Transverse colon (tissue), 4 donors: ENCODE measurements around the gene DPP9. TPM values are rescaled to one million over a fixed set of nuclear protein-coding genes. Genes with fewer than 3 reads are reported as not detected.

Experiments used
- DNase-seq: peaks from one replicate; pipeline ENCODE4 v3.0.0-alpha.2; 2019
- H3K27ac ChIP-seq, 4 donors: fragments of 200-600 bp; sonication (generic); 2 replicates each; pipeline ENCODE4 v1.5.1; 2016 to 2018; ENCODE audit warnings: inconsistent platforms in 4 of 4
- H3K27me3 ChIP-seq: fragments of 200-600 bp; sonication (generic); 2 replicates; pipeline ENCODE4 v1.5.1; 2017; ENCODE audit warnings: inconsistent platforms
- H3K36me3 ChIP-seq, 4 donors: fragments of 200-600 bp; sonication (generic); 2 replicates each; pipeline ENCODE4 v1.5.1; 2017 to 2019; ENCODE audit warnings: inconsistent platforms in 4 of 4
- H3K4me1 ChIP-seq, 4 donors: fragments of 200-600 bp; sonication (generic); 2 replicates each; pipeline ENCODE4 v1.5.1; 2017 to 2020; ENCODE audit warnings: inconsistent platforms in 4 of 4
- H3K4me3 ChIP-seq, 4 donors: fragments of 200-600 bp; sonication (generic); 1 replicate in 1 of 4; 2 replicates in 3 of 4; pipeline versions ENCODE4 v1.5.1 to v1.6.1; 2017 to 2019; ENCODE audit warnings: inconsistent platforms in 4 of 4
- H3K9me3 ChIP-seq, 2 donors: fragments of 200-600 bp; sonication (generic); 2 replicates each; pipeline ENCODE4 v1.5.1; 2017 to 2019; ENCODE audit warnings: inconsistent platforms in 2 of 2
- EP300 ChIP-seq: sonication (generic); formaldehyde crosslinking; IDR thresholded peaks from one replicate; pipeline ENCODE4 v1.6.1; 2017; ENCODE audit warnings: antibody characterized with exemption, low read depth
- POLR2A ChIP-seq: fragments of 450-650 bp; IDR thresholded peaks from one replicate; pipeline ENCODE4 v1.6.1; 2016; ENCODE audit warnings: antibody characterized with exemption, mild to moderate bottlenecking, moderate library complexity
- POLR2AphosphoS5 ChIP-seq, 3 donors: sonication (generic); formaldehyde crosslinking; IDR thresholded peaks; one replicate each; pipeline ENCODE4 v1.6.1; 2016; ENCODE audit warnings: antibody characterized with exemption in 3 of 3
- WGBS, 2 donors: methylation state at CpG; one replicate each; pipeline ENCODE4 v1.1.5; 2018; ENCODE audit warnings: low coverage in 1 of 2; 5-methylcytosine and 5-hydroxymethylcytosine counted together
- in situ Hi-C, 4 donors: fragments of 200-750 bp; cut with MboI; loops; one replicate each; pipeline versions ENCODE4 v1.15.0 to v1.15.1; 2017; ENCODE audit warnings: low sequenced_read_pairs in 3 of 4, low pct_ligation_motif_present in 1 of 4, low pct_unique_long_range_greater_than_20kb in 1 of 4
- intact Hi-C: fragments of 100-400 bp; cut with DNase I; formaldehyde crosslinking; loops from one replicate; pipeline ENCODE4 v1.15.1; 2023; ENCODE audit warnings: low total_unique reads
- total RNA-seq, 4 donors: library from RNA; depleted of rRNA; stranded (reverse); fragments of >200 nt; gene quantifications; one replicate each; pipeline ENCODE4 v1.1.0, GENCODE V29; 2016
- TF ChIP-seq, protein P1 (sequence below), 5 experiments: fragments of 200-600 bp in 3 of 5; fragments of 450-650 bp in 2 of 5; sonication (generic) in 3 of 5; IDR thresholded peaks; 1 replicate in 2 of 5; 2 replicates in 3 of 5; pipeline ENCODE4 v1.5.1; 2016 to 2017; ENCODE audit warnings: antibody characterized with exemption in 5 of 5, inconsistent platforms in 3 of 5, mild to moderate bottlenecking in 2 of 5, moderate library complexity in 1 of 5

Gene DPP9
- total RNA-seq, 4 donors from 2014 or later, result 74.1 to 320 (median 103) TPM

DNA sequence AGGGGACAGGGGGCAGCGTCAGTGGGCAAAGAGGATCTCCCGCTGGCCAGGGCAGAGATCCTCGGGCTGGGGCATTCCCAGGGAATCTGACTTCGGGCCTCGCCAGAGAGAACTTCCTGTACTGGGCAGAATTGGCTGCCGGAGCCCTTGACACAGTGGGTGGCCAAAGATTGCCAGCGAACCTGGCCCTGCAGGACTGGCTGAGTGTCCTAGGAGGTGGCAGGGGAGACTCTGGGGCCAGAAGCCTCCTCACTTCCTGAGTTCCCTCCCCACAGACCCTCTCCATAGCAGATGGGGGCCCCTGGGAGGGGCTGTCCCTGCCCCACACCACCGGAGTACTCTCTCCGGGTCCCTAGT lies 19.3 kb downstream of the DPP9 start:
- Histone ChIP-seq H3K4me1 (peaks cover 0 to 16% (median 12%) of the 10 kb centered on the region in 4 donors), H3K9me3 (no peaks in the 10 kb centered on the region), H3K27me3 (no peaks in the 10 kb centered on the region), H3K36me3 (peaks cover 0 to 46% (median 22%) of the 10 kb centered on the region in 4 donors), H3K4me3 (no peak overlapping the region), H3K27ac (peak overlapping the region in 1 of 4 donors; percentile 44)
- intact Hi-C loops, result no loop called here
- 91% methylated on average over 9 of the region's 9 CpGs; no CpG with 5 or more reads in 1 of the 2 donors for WGBS, 2 donors
- DNase-seq, result no peak
- no peak for TF ChIP-seq POLR2A
- no peak for TF ChIP-seq EP300
- no peak for TF ChIP-seq POLR2AphosphoS5 (IDR thresholded peaks at IDR 0.05)
- TF ChIP-seq, protein P1, sequence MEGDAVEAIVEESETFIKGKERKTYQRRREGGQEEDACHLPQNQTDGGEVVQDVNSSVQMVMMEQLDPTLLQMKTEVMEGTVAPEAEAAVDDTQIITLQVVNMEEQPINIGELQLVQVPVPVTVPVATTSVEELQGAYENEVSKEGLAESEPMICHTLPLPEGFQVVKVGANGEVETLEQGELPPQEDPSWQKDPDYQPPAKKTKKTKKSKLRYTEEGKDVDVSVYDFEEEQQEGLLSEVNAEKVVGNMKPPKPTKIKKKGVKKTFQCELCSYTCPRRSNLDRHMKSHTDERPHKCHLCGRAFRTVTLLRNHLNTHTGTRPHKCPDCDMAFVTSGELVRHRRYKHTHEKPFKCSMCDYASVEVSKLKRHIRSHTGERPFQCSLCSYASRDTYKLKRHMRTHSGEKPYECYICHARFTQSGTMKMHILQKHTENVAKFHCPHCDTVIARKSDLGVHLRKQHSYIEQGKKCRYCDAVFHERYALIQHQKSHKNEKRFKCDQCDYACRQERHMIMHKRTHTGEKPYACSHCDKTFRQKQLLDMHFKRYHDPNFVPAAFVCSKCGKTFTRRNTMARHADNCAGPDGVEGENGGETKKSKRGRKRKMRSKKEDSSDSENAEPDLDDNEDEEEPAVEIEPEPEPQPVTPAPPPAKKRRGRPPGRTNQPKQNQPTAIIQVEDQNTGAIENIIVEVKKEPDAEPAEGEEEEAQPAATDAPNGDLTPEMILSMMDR (IDR thresholded peaks at IDR 0.05), result no peak
- in situ Hi-C loops, result no loop called here

DNA sequence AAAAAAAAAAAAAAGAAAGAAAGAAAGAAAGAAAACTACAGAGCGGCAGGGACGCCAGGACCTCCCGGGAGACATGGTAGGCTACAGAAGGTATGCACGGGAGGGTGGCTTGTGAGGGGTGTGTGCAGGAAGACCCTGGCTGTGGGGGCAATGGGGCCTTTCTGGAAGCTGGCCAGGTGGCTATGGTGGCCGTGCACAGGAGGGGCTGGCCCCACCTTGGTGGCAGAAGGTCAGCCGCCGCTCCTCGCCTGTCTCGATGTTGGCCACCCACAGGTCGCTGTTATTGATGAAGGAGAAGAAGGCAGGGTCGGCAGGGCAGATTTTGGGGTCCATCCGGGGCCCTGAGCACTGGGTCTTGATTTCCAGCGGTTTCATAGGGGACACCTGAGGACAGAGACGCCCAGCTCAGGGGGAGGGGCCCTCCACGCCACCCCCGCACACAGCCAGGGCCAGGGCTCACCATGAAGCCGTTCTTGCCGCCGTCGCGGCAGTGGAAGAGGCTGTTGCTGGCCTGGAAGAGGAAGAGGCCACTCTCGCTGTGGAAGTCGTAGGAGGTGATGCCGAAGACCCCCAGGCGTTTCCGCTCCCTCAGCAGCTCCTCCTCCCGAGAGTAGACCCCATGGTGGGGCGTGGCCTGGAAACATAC lies 19.8 kb downstream of the DPP9 start:
- no peak overlapping the region for H3K27ac ChIP-seq
- TF ChIP-seq, protein P1 (IDR thresholded peaks at IDR 0.05), result no peak
- no peak for TF ChIP-seq POLR2AphosphoS5 (IDR thresholded peaks at IDR 0.05)
- no peak for TF ChIP-seq POLR2A
- TF ChIP-seq EP300, result no peak
- DNase-seq, result no peak
- no peaks in the 10 kb centered on the region for H3K27me3 ChIP-seq
- in situ Hi-C loops (no loop called here), intact Hi-C loops (no loop called here)
- H3K4me3 ChIP-seq, result no peak overlapping the region
- H3K36me3 ChIP-seq, result peaks cover 0 to 49% (median 22%) of the 10 kb centered on the region in 4 donors
- peaks cover 0 to 16% (median 12%) of the 10 kb centered on the region in 4 donors for H3K4me1 ChIP-seq
- 77 to 94% methylated on average over 5 to 28 of the region's 28 CpGs for WGBS, 2 donors
- no peaks in the 10 kb centered on the region for H3K9me3 ChIP-seq

DNA sequence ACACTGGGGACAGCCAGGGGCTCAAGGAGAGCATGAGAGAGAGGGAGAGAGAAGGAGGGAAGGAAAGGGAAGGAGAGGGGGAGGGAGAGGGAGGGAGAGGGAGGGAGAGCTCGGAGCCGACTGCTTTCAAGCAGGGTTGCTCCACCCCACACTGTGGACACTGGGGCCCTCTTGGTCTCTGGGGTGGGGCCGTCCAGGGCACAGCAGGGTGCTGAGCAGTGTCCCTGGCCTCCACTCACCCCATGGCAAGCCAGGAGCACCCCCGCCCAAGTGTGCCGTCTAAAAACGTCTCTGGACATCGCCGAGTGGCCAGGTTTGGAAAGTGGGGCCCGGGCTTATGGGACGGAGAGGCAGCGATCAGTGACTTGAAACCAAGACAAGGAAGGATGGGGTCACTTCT lies 20.9 kb downstream of the DPP9 start:
- peaks cover 0 to 14% (median 10%) of the 10 kb centered on the region in 4 donors for H3K4me1 ChIP-seq
- no peak for TF ChIP-seq POLR2A
- TF ChIP-seq EP300, result no peak
- no peak for TF ChIP-seq POLR2AphosphoS5 (IDR thresholded peaks at IDR 0.05)
- TF ChIP-seq, protein P1 (IDR thresholded peaks at IDR 0.05), result no peak
- no peak overlapping the region for H3K4me3 ChIP-seq
- H3K36me3 ChIP-seq, result peaks cover 0 to 52% (median 22%) of the 10 kb centered on the region in 4 donors
- in situ Hi-C loops (no loop called here), intact Hi-C loops (no loop called here)
- 98% methylated on average over 10 of the region's 11 CpGs; no CpG with 5 or more reads in 1 of the 2 donors for WGBS, 2 donors
- DNase-seq, result no peak
- no peak overlapping the region for H3K27ac ChIP-seq
- H3K27me3 ChIP-seq, result no peaks in the 10 kb centered on the region
- no peaks in the 10 kb centered on the region for H3K9me3 ChIP-seq

DNA sequence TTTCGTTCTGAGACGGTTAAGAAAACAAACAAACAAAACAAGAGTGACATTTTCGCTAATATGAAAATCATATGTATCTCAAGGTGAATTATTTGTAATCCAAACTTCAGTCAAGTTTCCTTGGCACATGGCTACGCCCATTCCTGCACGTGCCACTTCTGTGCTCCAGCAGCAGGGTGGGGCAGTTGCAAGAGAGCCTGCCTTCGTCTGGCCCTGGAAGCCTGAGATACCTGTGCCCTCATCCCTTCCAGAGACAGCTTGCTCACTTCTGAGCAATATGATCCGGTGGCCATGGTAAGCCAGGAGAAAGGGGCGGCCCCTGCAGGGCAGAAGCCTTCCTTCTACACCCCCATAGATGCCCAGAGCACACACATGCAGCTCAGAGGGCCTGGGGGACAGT lies 22.1 kb downstream of the DPP9 start:
- TF ChIP-seq POLR2AphosphoS5 (IDR thresholded peaks at IDR 0.05) (no peak), EP300 (no peak), POLR2A (no peak)
- TF ChIP-seq, protein P1 (IDR thresholded peaks at IDR 0.05), result no peak
- no peak overlapping the region for H3K27ac ChIP-seq
- no peak for DNase-seq
- peaks cover 0 to 9% (median 8%) of the 10 kb centered on the region in 4 donors for H3K4me1 ChIP-seq
- H3K4me3 ChIP-seq, result no peak overlapping the region
- intact Hi-C loops (no loop called here), in situ Hi-C loops (no loop called here)
- 86% methylated on average over 7 of the region's 8 CpGs; no CpG with 5 or more reads in 1 of the 2 donors for WGBS, 2 donors
- H3K27me3 ChIP-seq, result no peaks in the 10 kb centered on the region
- H3K36me3 ChIP-seq, result peaks cover 0 to 64% (median 25%) of the 10 kb centered on the region in 4 donors
- no peaks in the 10 kb centered on the region for H3K9me3 ChIP-seq
